HG02678 (cell line): ENCODE measurements around the gene KCNMA1.

ENCODE experiments used
- ATAC-seq: cut with Tn5 transposase; IDR thresholded peaks from one replicate; pipeline ENCODE4 v1.9.1; 2021; ENCODE audit warnings: mild to moderate bottlenecking, moderate library complexity; ENCODE audit not compliant: unreplicated experiment

Gene KCNMA1

GRCh38 chr10:77015360-77015759 is 622.2 kb downstream of the KCNMA1 start:
- ATAC-seq: no peak

GRCh38 chr10:77012812-77013500 is 624.7 kb downstream of the KCNMA1 start:
- ATAC-seq: no peak

GRCh38 chr10:77011874-77012811 is 625.5 kb downstream of the KCNMA1 start:
- no peak for ATAC-seq

- no peak for ATAC-seq
Observed at GRCh38 chr10:77010430-77010829, 627.2 kb downstream of the KCNMA1 start.

GRCh38 chr10:77007834-77008233 is 629.8 kb downstream of the KCNMA1 start:
- ATAC-seq: no peak

GRCh38 chr10:77006836-77007511 is 630.6 kb downstream of the KCNMA1 start:
- ATAC-seq: no peak

- ATAC-seq: no peak
Observed at GRCh38 chr10:77005871-77006270, 631.7 kb downstream of the KCNMA1 start.

- no peak for ATAC-seq
Observed at GRCh38 chr10:77004917-77005564, 632.6 kb downstream of the KCNMA1 start.

- no peak for ATAC-seq
Observed at GRCh38 chr10:77002872-77003271, 634.7 kb downstream of the KCNMA1 start.

GRCh38 chr10:77001206-77001605 is 636.4 kb downstream of the KCNMA1 start:
- no peak for ATAC-seq

GRCh38 chr10:76998451-76998850 is 639.2 kb downstream of the KCNMA1 start:
- no peak for ATAC-seq

- no peak for ATAC-seq
Observed at GRCh38 chr10:76997631-76998030, 640.0 kb downstream of the KCNMA1 start.

GRCh38 chr10:76995023-76995422 is 642.6 kb downstream of the KCNMA1 start:
- ATAC-seq: no peak

GRCh38 chr10:76993213-76993612 is 644.4 kb downstream of the KCNMA1 start:
- ATAC-seq: no peak

GRCh38 chr10:76992467-76992866 is 645.1 kb downstream of the KCNMA1 start:
- no peak for ATAC-seq

GRCh38 chr10:76991621-76992020 is 646.0 kb downstream of the KCNMA1 start:
- ATAC-seq: no peak

- ATAC-seq: no peak
Observed at GRCh38 chr10:76990561-76990960, 647.0 kb downstream of the KCNMA1 start.

- peak; percentile 92 for ATAC-seq
Observed at GRCh38 chr10:76984559-76985443, 652.8 kb downstream of the KCNMA1 start.

GRCh38 chr10:76983624-76984023 is 654.0 kb downstream of the KCNMA1 start:
- no peak for ATAC-seq

GRCh38 chr10:76982671-76983070 is 654.9 kb downstream of the KCNMA1 start:
- ATAC-seq: no peak
